Right ventricle myocardium superior (tissue), 1 donor: ENCODE results near the gene ETS2. TPM values are rescaled to one million over a fixed set of nuclear protein-coding genes. Genes with fewer than 3 reads are reported as not detected.
A peak's percentile ranks its signal among the peaks of the same experiment; 100 is the strongest.

Experiments used
- ATAC-seq: fragments of 200-7000 bp; cut with Tn5 transposase; one replicate; pipeline ENCODE4 v1.9.1; 2020; ENCODE audit warnings: mild to moderate bottlenecking; ENCODE audit not compliant: poor library complexity
- DNase-seq: peaks from one replicate; pipeline ENCODE4 v3.0.0-alpha.2; 2020
- intact Hi-C: fragments of 100-400 bp; cut with DNase I; formaldehyde crosslinking; loops from one replicate; pipeline ENCODE4 v1.11.2; 2022
- total RNA-seq: library from RNA; stranded (reverse); fragmentation: NEBNext Ultra II Directional; extraction: Animal tissue kit (Norgen Biotek cat#: 25700); gene quantifications from one replicate; pipeline ENCODE4 v1.2.1, GENCODE V29; 2021
- donor health status: DM: no; HTN: yes; CAD: no; lungs with severe emphysema.

Gene ETS2
- total RNA-seq, 1 donor from 2014 or later: 37.2 TPM

DNA sequence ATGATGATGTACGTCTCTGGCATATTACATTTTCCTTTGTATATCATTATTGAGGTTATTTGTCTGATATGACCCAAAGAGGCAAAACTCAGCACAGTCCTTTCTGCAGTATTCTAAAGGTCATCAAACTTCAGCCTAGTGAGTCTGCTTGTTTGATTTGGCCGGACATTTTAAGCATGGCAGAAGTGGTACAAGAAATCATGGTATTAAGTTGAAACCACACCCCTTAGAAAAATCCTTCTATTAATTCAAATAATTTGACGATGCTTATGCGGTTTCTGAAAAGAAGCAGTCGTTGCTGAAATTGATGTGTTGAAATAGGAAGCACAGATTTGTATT lies 5.1 kb downstream of the ETS2 start:
- DNase-seq (no peak), ATAC-seq (no peak)
- intact Hi-C loops: no loop called here

- intact Hi-C loops: no loop called here
- DNase-seq (no peak), ATAC-seq (no peak)
Measured at GRCh38 chr21:38811257-38811656, 5.5 kb downstream of the ETS2 start.

GRCh38 chr21:38813143-38813542 lies 7.4 kb downstream of the ETS2 start:
- ATAC-seq (no peak), DNase-seq (no peak)
- intact Hi-C loops: no loop called here

- intact Hi-C loops: no loop called here
- DNase-seq (no peak), ATAC-seq (peak; percentile 50)
Measured at GRCh38 chr21:38813547-38813946, 7.8 kb downstream of the ETS2 start.

DNA sequence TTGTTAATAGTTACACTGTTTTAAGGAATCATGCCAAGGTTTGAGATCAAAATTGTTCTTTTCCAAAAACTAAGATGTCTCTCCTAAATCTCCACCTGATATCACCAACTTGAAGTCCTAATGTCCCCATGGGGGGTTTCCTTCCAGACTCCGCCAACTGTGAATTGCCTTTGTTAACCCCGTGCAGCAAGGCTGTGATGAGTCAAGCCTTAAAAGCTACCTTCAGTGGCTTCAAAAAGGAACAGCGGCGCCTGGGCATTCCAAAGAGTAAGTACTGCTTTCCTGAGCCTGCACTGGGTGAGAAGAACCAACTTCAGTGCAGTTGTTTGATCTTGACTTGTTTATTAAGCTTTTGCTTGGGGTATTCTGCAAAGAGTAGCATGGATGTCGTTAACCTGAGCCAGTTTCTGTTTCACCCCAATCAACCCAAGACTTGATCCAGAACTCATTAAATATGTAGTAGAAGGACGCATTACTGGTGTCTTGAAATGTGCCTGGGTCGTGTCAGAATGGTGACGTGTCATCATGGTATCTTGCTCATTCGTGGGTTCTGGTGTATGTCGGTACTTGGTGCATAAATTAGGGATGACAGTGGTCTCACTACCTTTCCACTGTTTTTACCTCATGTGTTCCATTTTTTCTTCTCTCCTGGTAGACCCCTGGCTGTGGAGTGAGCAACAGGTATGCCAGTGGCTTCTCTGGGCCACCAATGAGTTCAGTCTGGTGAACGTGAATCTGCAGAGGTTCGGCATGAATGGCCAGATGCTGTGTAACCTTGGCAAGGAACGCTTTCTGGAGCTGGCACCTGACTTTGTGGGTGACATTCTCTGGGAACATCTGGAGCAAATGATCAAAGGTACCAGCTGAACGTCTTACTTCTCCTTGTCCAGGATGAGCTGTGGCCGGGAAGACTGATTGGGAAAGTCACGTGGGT lies 8.7 kb downstream of the ETS2 start:
- DNase-seq (no peak), ATAC-seq (no peak)
- intact Hi-C loops: no loop called here

- intact Hi-C loops: no loop called here
- no peak for DNase-seq
- ATAC-seq: no peak
Measured at GRCh38 chr21:38815060-38815405, 9.3 kb downstream of the ETS2 start.

GRCh38 chr21:38816400-38816977 lies 10.8 kb downstream of the ETS2 start:
- intact Hi-C loops: no loop called here
- no peak for ATAC-seq

GRCh38 chr21:38817371-38818324 lies 11.9 kb downstream of the ETS2 start:
- intact Hi-C loops: no loop called here
- ATAC-seq (peak; percentile 14), DNase-seq (no peak)

More at GRCh38 chr21:38816400-38816977, 10.8 kb downstream of the ETS2 start:
- DNase-seq: no peak

GRCh38 chr21:38818325-38818723 lies 12.6 kb downstream of the ETS2 start:
- ATAC-seq (no peak), DNase-seq (no peak)
- intact Hi-C loops: no loop called here

GRCh38 chr21:38819051-38819718 lies 13.5 kb downstream of the ETS2 start:
- intact Hi-C loops: no loop called here
- ATAC-seq (no peak), DNase-seq (no peak)

GRCh38 chr21:38819719-38820159 lies 14.0 kb downstream of the ETS2 start:
- DNase-seq (no peak), ATAC-seq (no peak)
- intact Hi-C loops: loop anchor here (5.0 kb wide), 1 partner anchor 93 kb away; no protein-coding TSS in a partner anchor

- DNase-seq: no peak
- no peak for ATAC-seq
- intact Hi-C loops: loop anchor here (5.0 kb wide), 1 partner anchor 92 kb away; no protein-coding TSS in a partner anchor
Measured at GRCh38 chr21:38820471-38821239, 14.9 kb downstream of the ETS2 start.

DNA sequence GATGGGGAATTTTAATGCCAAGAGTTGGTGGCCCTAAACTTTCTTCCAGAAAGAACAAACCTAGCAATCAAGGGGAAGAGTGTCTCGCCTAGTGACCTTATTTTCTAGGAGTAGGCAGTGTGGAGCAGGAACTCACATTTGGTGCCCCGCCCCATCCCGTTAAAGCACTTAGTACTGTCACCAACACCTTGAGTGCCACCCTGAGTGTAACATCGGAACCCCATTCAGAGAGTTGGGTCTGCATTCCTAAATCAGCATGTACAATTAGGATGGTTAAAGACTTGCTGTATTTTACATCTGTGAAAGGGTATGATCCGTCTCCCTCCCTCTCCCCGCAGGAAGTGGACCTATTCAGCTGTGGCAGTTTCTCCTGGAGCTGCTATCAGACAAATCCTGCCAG lies 15.5 kb downstream of the ETS2 start:
- DNase-seq (no peak), ATAC-seq (no peak)
- intact Hi-C loops: loop anchor here (5.0 kb wide), 1 partner anchor 91 kb away; no protein-coding TSS in a partner anchor

GRCh38 chr21:38821959-38822682 lies 16.4 kb downstream of the ETS2 start:
- ATAC-seq: no peak

DNA sequence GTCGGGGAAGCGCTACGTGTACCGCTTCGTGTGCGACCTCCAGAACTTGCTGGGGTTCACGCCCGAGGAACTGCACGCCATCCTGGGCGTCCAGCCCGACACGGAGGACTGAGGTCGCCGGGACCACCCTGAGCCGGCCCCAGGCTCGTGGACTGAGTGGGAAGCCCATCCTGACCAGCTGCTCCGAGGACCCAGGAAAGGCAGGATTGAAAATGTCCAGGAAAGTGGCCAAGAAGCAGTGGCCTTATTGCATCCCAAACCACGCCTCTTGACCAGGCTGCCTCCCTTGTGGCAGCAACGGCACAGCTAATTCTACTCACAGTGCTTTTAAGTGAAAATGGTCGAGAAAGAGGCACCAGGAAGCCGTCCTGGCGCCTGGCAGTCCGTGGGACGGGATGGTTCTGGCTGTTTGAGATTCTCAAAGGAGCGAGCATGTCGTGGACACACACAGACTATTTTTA lies 17.1 kb downstream of the ETS2 start:
- peak; percentile 21 for ATAC-seq

More at GRCh38 chr21:38821959-38822682, 16.4 kb downstream of the ETS2 start:
- no peak for DNase-seq
- intact Hi-C loops: loop anchor here (5.0 kb wide), 1 partner anchor 90 kb away; no protein-coding TSS in a partner anchor

GRCh38 chr21:38823737-38824123 lies 18.0 kb downstream of the ETS2 start:
- intact Hi-C loops: loop anchor here (5.0 kb wide), 1 partner anchor 89 kb away; no protein-coding TSS in a partner anchor
- ATAC-seq: no peak
- no peak for DNase-seq

More for the DNA sequence above, 17.1 kb downstream of the ETS2 start:
- DNase-seq: no peak
- intact Hi-C loops: loop anchor here (5.0 kb wide), 1 partner anchor 89 kb away; no protein-coding TSS in a partner anchor
